Ovary (tissue), 3 donors: ENCODE data around the gene RASAL2.

Source experiments
- EP300 ChIP-seq: sonication (generic); formaldehyde crosslinking; IDR thresholded peaks from one replicate; pipeline ENCODE4 v1.6.1; 2017; ENCODE audit warnings: antibody characterized with exemption
- POLR2A ChIP-seq: fragments of 450-650 bp; IDR thresholded peaks from one replicate; pipeline ENCODE4 v1.6.1; 2017; ENCODE audit warnings: antibody characterized with exemption, mild to moderate bottlenecking, moderate library complexity
- TF ChIP-seq, protein P1 (sequence below), 3 donors: fragments of 450-650 bp in 2 of 3; fragments of 200-600 bp in 1 of 3; IDR thresholded peaks; one replicate each; pipeline versions ENCODE4 v1.5.1 to v1.8.0; 2016 to 2022; ENCODE audit warnings: antibody characterized with exemption in 3 of 3, mild to moderate bottlenecking in 1 of 3
- donor health status: DM: no; HTN: no; CAD: no.

- TF ChIP-seq, protein P1, sequence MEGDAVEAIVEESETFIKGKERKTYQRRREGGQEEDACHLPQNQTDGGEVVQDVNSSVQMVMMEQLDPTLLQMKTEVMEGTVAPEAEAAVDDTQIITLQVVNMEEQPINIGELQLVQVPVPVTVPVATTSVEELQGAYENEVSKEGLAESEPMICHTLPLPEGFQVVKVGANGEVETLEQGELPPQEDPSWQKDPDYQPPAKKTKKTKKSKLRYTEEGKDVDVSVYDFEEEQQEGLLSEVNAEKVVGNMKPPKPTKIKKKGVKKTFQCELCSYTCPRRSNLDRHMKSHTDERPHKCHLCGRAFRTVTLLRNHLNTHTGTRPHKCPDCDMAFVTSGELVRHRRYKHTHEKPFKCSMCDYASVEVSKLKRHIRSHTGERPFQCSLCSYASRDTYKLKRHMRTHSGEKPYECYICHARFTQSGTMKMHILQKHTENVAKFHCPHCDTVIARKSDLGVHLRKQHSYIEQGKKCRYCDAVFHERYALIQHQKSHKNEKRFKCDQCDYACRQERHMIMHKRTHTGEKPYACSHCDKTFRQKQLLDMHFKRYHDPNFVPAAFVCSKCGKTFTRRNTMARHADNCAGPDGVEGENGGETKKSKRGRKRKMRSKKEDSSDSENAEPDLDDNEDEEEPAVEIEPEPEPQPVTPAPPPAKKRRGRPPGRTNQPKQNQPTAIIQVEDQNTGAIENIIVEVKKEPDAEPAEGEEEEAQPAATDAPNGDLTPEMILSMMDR (IDR thresholded peaks at IDR 0.05): no peak
- no peak for TF ChIP-seq POLR2A
- TF ChIP-seq EP300: no peak
Observed at GRCh38 chr1:178190881-178191280, 97.0 kb downstream of the RASAL2 start.
